K562 (cell line): ENCODE measurements around the gene CCM2. TPM values are rescaled to one million over a fixed set of nuclear protein-coding genes. Genes with fewer than 3 reads are reported as not detected.

ENCODE experiments used
- BHLHE40 ChIP-seq: IDR thresholded peaks from 2 replicates; pipeline ENCODE4 v1.6.1; 2011; ENCODE audit warnings: low read length, improper control_type of control experiment
- CREBBP ChIP-seq: IDR thresholded peaks from one replicate; pipeline ENCODE4 v1.6.1; 2012; ENCODE audit warnings: low read depth, mild to moderate bottlenecking, control low read depth, inconsistent platforms, low read length
- GTF2A2 ChIP-seq: IDR thresholded peaks from 2 replicates; pipeline ENCODE4 v1.6.1; 2016; ENCODE audit warnings: mild to moderate bottlenecking, missing genetic modification characterization, missing compliant biosample characterization
- MEIS2 ChIP-seq: fragments of 450-650 bp; IDR thresholded peaks from 2 replicates; pipeline ENCODE4 v1.6.1; 2014; ENCODE audit warnings: mild to moderate bottlenecking; ENCODE audit not compliant: partially characterized antibody
- NR3C1 ChIP-seq: sonication (generic); formaldehyde crosslinking; IDR thresholded peaks from 2 replicates; pipeline ENCODE4 v1.8.1; 2022; ENCODE audit warnings: missing genetic modification reagents
- SLC30A9 ChIP-seq: fragments of 250-450 bp; sonication (Bioruptor Pico); IDR thresholded peaks from 2 replicates; pipeline ENCODE4 v1.8.0; 2022; ENCODE audit warnings: mild to moderate bottlenecking, moderate library complexity
- ZNF24 ChIP-seq: fragments of 450-650 bp; IDR thresholded peaks from 2 replicates; pipeline ENCODE4 v1.6.1; 2016
- polyA plus RNA-seq, 8 experiments: library from polyadenylated mRNA; depleted of rRNA in 4 of 8; stranded (reverse) in 5 of 8; unstranded in 3 of 8; fragments of >200 nt; fragmentation: Nextera tagmentation in 2 of 8; fragmentation: Illumina TruSeq in 1 of 8; extraction: Ambion mirVana in 2 of 8; extraction: Trizol in 1 of 8; gene quantifications; 2 replicates each; pipeline versions ENCODE4 v1.2.1 to v1.2.3, GENCODE V29; 2011 to 2014; ENCODE audit warnings: inconsistent platforms in 1 of 8, missing spikeins in 1 of 8
- total RNA-seq, 7 experiments: library from RNA; depleted of rRNA in 6 of 7; stranded (reverse); fragments of >200 nt in 6 of 7; fragmentation: Illumina TruSeq in 2 of 7; extraction: Trizol in 2 of 7; gene quantifications; 2 replicates each; pipeline versions ENCODE4 v1.2.1 to v1.2.3, GENCODE V29; 2011 to 2021; ENCODE audit warnings: low replicate concordance in 1 of 7
- TF ChIP-seq, protein P1 (sequence below): fragments of 450-650 bp; IDR thresholded peaks from 2 replicates; pipeline ENCODE4 v1.6.1; 2016; ENCODE audit warnings: missing biosample characterization, missing genetic modification characterization
- TF ChIP-seq, protein P2 (sequence below), 3 experiments: IDR thresholded peaks in 2 of 3; conservative IDR thresholded peaks in 1 of 3; 2 replicates each; pipeline ENCODE4 v1.5.1; 2011 to 2012; ENCODE audit warnings: low read length in 3 of 3, mild to moderate bottlenecking in 3 of 3, control low read depth in 2 of 3, improper control_type of control experiment in 1 of 3, inconsistent platforms in 1 of 3, low read depth in 1 of 3, mixed read lengths in 1 of 3, moderate library complexity in 1 of 3; ENCODE audit not compliant: insufficient read depth in 2 of 3
- TF ChIP-seq, protein P3 (sequence below), 2 experiments: fragments of 450-650 bp in 1 of 2; sonication (generic) in 1 of 2; formaldehyde crosslinking; conservative IDR thresholded peaks; 2 replicates each; pipeline versions ENCODE4 v1.4.0 to v1.8.1; 2020 to 2022; ENCODE audit warnings: mild to moderate bottlenecking in 1 of 2, missing genetic modification reagents in 1 of 2

CCM2 gene
- total and polyA plus RNA-seq, 9 of the 15 experiments (the other 6 are each of a cell fraction or from before 2014, with no cell fraction given), result 0.41 to 38.6 (median 25.9) TPM

DNA sequence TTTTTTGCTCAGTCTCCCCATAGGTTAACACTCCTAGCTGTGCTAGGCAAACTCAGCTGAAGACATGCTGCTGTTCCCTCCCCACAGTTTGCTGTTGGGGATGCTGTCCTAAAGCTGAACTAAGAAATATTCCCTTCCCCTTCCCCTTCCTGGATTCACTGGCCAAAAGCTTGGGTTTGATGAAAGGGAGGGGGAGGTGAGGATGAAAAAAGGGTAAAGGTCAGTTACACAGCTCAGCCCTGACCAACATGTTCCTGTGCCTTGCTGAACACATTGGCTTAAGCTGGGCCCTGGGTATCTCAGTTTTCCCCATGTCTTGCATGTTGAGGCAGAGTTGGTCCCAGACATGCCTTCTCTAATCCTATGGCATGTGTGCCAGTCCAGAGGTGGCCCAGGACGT lies 15.3 kb downstream of the CCM2 start (continued):
- TF ChIP-seq CREBBP, result no peak
- TF ChIP-seq, protein P1, sequence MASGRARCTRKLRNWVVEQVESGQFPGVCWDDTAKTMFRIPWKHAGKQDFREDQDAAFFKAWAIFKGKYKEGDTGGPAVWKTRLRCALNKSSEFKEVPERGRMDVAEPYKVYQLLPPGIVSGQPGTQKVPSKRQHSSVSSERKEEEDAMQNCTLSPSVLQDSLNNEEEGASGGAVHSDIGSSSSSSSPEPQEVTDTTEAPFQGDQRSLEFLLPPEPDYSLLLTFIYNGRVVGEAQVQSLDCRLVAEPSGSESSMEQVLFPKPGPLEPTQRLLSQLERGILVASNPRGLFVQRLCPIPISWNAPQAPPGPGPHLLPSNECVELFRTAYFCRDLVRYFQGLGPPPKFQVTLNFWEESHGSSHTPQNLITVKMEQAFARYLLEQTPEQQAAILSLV, result no peak
- no peak for TF ChIP-seq GTF2A2
- TF ChIP-seq ZNF24, result no peak
- no peak for TF ChIP-seq MEIS2
- TF ChIP-seq SLC30A9 (CRISPR knock-in tag), result no peak
- TF ChIP-seq BHLHE40, result no peak
- TF ChIP-seq, protein P2, sequence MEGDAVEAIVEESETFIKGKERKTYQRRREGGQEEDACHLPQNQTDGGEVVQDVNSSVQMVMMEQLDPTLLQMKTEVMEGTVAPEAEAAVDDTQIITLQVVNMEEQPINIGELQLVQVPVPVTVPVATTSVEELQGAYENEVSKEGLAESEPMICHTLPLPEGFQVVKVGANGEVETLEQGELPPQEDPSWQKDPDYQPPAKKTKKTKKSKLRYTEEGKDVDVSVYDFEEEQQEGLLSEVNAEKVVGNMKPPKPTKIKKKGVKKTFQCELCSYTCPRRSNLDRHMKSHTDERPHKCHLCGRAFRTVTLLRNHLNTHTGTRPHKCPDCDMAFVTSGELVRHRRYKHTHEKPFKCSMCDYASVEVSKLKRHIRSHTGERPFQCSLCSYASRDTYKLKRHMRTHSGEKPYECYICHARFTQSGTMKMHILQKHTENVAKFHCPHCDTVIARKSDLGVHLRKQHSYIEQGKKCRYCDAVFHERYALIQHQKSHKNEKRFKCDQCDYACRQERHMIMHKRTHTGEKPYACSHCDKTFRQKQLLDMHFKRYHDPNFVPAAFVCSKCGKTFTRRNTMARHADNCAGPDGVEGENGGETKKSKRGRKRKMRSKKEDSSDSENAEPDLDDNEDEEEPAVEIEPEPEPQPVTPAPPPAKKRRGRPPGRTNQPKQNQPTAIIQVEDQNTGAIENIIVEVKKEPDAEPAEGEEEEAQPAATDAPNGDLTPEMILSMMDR (IDR thresholded peaks at IDR 0.05 in 2 of 3, conservative IDR thresholded peaks at IDR 0.05 in 1 of 3; ENCODE audit: insufficient read depth in 2 of 3, low read depth in 1 of 3, low read length in 3 of 3), result no peak
- TF ChIP-seq NR3C1 (CRISPR knock-in tag), result no peak
- TF ChIP-seq, protein P3, sequence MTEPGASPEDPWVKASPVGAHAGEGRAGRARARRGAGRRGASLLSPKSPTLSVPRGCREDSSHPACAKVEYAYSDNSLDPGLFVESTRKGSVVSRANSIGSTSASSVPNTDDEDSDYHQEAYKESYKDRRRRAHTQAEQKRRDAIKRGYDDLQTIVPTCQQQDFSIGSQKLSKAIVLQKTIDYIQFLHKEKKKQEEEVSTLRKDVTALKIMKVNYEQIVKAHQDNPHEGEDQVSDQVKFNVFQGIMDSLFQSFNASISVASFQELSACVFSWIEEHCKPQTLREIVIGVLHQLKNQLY (CRISPR knock-in tag; conservative IDR thresholded peaks at IDR 0.05), result no peak
